ENCODE results near the gene CALU. TPM values are rescaled to one million over a fixed set of nuclear protein-coding genes. Genes with fewer than 3 reads are reported as not detected.

CALU gene
- total RNA-seq, 1 donor from 2014 or later = 63.6 TPM

DNA sequence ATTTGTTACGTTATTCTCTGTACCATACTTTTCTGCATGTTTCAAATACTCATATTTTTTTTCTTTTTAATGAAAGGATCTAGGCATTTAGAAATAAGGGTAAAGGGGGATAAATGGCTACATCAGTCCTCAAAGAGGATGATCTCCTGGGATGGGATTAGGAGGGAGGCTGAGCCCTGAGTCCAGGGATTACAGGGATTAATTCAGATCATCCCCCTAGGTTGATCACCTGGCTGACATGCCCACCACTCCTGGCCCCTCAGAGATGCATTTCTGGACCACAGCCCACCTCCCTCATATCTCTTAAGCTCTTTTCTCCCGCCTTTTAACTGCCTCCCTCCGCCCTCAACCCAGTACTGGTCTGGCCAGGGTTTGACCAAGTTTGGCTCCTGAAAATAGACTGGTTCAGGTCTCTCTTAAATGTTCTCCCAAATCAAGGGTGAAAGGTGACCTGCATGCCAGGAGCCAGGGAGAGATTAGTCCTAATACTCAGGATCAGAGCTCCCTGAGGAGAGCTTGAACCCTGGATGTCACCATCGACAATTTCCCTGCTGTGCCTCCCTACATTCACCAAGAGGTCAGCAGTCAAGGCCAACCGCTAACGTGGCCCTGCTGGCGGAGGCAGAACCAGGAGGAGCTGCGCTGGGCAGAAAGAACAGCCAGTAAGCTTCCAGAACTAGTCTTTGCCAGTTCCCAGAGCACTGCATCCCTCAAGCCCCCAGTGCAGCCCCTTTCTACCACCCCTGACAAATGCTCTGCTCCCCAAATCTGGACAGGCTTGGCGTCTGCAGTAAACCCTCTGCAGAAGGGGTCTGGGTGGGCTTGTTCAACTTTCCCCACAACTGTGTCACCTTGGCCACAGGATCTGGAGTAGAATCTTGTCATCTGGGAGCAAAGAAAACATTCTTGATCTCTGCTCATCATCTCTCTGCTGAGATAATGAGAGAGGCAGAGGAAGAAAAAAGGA is 49.6 kb downstream of the CALU start:
- DNase-seq = no peak
- Mint-ChIP-seq H3K27me3 (ENCODE audit: unreplicated experiment) (peaks cover 7% of the 10 kb centered on the region), H3K4me3 (ENCODE audit: unreplicated experiment) (peak overlapping the region; percentile 44), H3K36me3 (ENCODE audit: unreplicated experiment) (no peaks in the 10 kb centered on the region), H3K9me3 (ENCODE audit: unreplicated experiment) (peaks cover 6% of the 10 kb centered on the region), H3K4me1 (ENCODE audit: low read depth, unreplicated experiment) (peaks cover 9% of the 10 kb centered on the region), H3K27ac (ENCODE audit: unreplicated experiment) (no peak overlapping the region)
- TF ChIP-seq, protein P1, sequence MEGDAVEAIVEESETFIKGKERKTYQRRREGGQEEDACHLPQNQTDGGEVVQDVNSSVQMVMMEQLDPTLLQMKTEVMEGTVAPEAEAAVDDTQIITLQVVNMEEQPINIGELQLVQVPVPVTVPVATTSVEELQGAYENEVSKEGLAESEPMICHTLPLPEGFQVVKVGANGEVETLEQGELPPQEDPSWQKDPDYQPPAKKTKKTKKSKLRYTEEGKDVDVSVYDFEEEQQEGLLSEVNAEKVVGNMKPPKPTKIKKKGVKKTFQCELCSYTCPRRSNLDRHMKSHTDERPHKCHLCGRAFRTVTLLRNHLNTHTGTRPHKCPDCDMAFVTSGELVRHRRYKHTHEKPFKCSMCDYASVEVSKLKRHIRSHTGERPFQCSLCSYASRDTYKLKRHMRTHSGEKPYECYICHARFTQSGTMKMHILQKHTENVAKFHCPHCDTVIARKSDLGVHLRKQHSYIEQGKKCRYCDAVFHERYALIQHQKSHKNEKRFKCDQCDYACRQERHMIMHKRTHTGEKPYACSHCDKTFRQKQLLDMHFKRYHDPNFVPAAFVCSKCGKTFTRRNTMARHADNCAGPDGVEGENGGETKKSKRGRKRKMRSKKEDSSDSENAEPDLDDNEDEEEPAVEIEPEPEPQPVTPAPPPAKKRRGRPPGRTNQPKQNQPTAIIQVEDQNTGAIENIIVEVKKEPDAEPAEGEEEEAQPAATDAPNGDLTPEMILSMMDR (IDR thresholded peaks at IDR 0.05; ENCODE audit: partially characterized antibody, unreplicated experiment) = no peak

DNA sequence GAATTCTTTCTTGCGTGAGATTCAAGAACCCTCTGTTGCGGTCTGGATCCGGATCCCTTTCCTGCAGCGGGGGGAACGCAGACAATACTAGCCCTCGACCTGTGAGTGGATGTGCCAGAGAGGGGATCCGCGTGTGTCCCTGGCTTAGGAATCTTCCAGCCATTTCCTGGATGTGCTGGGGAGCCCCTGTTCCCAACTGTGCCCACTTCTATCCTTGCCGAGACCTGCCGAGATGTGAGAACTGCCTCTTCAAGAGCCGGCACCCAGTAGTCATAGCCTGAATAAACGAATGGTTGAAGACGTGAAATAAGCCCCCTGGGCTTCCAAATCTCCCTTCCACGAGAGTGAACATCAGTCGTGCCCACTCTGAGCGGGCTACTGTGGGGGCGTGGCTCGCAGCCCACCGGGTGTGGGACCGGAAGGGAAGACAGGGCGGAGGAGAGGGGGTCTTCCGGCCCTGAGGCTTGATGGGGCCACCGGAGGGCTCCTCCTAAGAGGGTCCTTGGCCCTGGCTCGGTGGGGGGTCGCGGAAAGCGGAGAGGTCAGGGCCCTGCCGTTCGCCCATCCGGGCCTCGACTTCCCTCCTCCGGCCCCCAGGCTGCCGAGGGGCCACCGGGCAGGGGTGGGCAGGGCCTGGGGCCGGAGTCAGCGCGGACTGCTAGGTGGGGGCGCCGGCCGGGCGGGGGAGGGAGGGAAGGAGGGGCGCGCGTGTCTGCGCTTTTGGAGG is 51.3 kb downstream of the CALU start:
- Mint-ChIP-seq H3K4me1 (ENCODE audit: low read depth, unreplicated experiment) (peaks cover 11% of the 10 kb centered on the region), H3K27ac (ENCODE audit: unreplicated experiment) (peak overlapping the region; percentile 48), H3K36me3 (ENCODE audit: unreplicated experiment) (peaks cover 9% of the 10 kb centered on the region), H3K9me3 (ENCODE audit: unreplicated experiment) (peaks cover 6% of the 10 kb centered on the region), H3K27me3 (ENCODE audit: unreplicated experiment) (peaks cover 11% of the 10 kb centered on the region), H3K4me3 (ENCODE audit: unreplicated experiment) (peak overlapping the region; percentile 88)
- TF ChIP-seq, protein P1 (IDR thresholded peaks at IDR 0.05; ENCODE audit: partially characterized antibody, unreplicated experiment) = no peak
- DNase-seq = peak; percentile 61

DNA sequence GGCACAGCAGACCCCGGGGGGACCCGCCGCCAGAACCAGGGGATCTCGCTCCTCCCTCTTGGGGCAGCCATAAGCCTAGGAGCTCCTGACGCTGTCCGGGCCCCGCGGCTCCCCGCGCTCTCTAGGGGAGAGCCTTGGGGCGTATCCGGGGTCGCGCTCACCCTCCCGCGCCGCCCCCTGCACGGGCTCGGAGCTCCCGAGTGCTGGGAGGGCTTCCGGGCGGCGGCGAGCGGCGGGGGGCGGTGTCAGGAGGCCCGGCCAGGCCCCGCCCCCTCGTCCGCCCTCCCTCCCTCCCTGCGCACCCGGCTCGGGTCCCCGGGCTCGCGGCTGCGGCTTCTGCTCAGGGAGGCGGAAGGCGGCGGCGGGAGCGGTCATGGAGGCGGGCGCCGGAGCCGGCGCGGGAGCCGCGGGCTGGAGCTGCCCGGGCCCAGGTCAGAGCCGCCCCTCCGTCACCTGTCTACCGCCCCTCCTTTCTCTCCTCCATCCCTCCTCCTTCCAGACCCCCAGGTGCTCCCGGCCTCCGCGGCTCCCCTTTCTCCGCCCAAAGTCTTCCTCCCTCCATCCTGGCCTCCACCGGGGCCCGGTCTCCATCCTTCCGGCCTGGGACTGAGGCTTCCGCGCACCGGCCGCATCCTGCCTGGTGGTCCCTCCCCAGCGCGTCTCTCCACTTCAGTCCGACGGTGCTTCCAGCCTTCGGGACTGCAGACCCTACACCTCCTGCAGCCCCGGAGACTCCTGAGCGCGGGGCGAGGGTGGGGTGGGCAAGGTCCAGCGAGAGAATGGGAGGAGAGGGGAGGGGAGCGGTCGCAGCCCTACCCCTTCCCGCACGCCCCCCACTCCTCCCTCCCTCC is 52.2 kb downstream of the CALU start, which contains the start of gene CCDC136:
Gene CCDC136 (plus strand): TSS at position 848 of the 851 bp plus-strand sequence. CDS start 444 bp downstream, outside the sequence.
- H3K9me3 Mint-ChIP-seq (ENCODE audit: unreplicated experiment) = peaks cover 6% of the 10 kb centered on the region
- TF ChIP-seq, protein P1 (IDR thresholded peaks at IDR 0.05; ENCODE audit: partially characterized antibody, unreplicated experiment) = no peak
- peak within 1 kb of the TSS; percentile 78 for H3K27ac Mint-ChIP-seq (ENCODE audit: unreplicated experiment)
- H3K4me3 Mint-ChIP-seq (ENCODE audit: unreplicated experiment) = peak within 1 kb of the TSS; percentile 90
- peaks cover 17% of the 10 kb centered on the region for H3K36me3 Mint-ChIP-seq (ENCODE audit: unreplicated experiment)
- DNase-seq = peak; percentile 85
- peaks cover 10% of the 10 kb centered on the region for H3K27me3 Mint-ChIP-seq (ENCODE audit: unreplicated experiment)
- peaks cover 11% of the 10 kb centered on the region for H3K4me1 Mint-ChIP-seq (ENCODE audit: low read depth, unreplicated experiment)

DNA sequence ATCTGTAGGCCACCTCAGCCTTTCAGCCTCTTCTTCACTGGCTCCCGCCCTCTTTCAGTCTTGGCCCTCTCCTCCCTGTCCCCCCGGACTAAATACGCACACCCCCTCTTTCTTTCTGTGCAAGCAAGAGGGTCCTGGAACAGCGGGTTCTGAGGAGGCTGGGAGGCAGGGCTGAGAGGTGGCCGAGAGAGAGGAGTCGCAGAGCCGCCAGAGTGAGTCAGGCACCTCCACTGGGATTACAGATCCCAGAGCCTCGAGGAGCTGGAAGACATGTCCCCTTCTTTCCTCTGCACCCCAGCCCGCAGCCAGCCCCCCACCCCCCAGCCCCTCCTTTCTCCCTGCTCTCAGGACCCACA is 52.8 kb downstream of the CALU start:
- H3K9me3 Mint-ChIP-seq (ENCODE audit: unreplicated experiment) = peaks cover 6% of the 10 kb centered on the region
- peaks cover 11% of the 10 kb centered on the region for H3K4me1 Mint-ChIP-seq (ENCODE audit: low read depth, unreplicated experiment)
- peaks cover 11% of the 10 kb centered on the region for H3K27me3 Mint-ChIP-seq (ENCODE audit: unreplicated experiment)
- H3K36me3 Mint-ChIP-seq (ENCODE audit: unreplicated experiment) = peaks cover 19% of the 10 kb centered on the region
- peak overlapping the region; percentile 90 for H3K4me3 Mint-ChIP-seq (ENCODE audit: unreplicated experiment)
- H3K27ac Mint-ChIP-seq (ENCODE audit: unreplicated experiment) = peak overlapping the region; percentile 78
- DNase-seq = no peak
- TF ChIP-seq, protein P1 (IDR thresholded peaks at IDR 0.05; ENCODE audit: partially characterized antibody, unreplicated experiment) = no peak
